IPS-20b (cell line): ENCODE measurements around the gene CASP5.

Experiments used
- H3K27ac ChIP-seq: one replicate; pipeline ENCODE4 v1.5.1; 2013; ENCODE audit warnings: low read length
- H3K27me3 ChIP-seq: 2 replicates; pipeline ENCODE4 v1.6.1; 2013; ENCODE audit warnings: mild to moderate bottlenecking, low read length, inconsistent platforms; ENCODE audit not compliant: insufficient read depth
- H3K36me3 ChIP-seq: 2 replicates; pipeline ENCODE4 v1.6.1; 2013; ENCODE audit warnings: low read depth, mild to moderate bottlenecking, inconsistent platforms, low read length, moderate library complexity; ENCODE audit not compliant: insufficient read depth
- H3K4me1 ChIP-seq: 2 replicates; pipeline ENCODE4 v1.6.1; 2013; ENCODE audit warnings: mild to moderate bottlenecking, control low read depth, inconsistent platforms, low read length, moderate library complexity; ENCODE audit not compliant: insufficient read depth
- H3K4me3 ChIP-seq: 2 replicates; pipeline ENCODE4 v1.5.1; 2013; ENCODE audit warnings: mild to moderate bottlenecking, low read length, inconsistent platforms
- H3K9ac ChIP-seq: 2 replicates; pipeline ENCODE4 v1.6.1; 2013; ENCODE audit warnings: low read depth, mild to moderate bottlenecking, inconsistent platforms, low read length, moderate library complexity
- H3K9me3 ChIP-seq: 2 replicates; pipeline ENCODE4 v1.6.1; 2013; ENCODE audit warnings: mild to moderate bottlenecking, low read depth, low read length, inconsistent platforms; ENCODE audit not compliant: insufficient read depth

CASP5 gene

GRCh38 chr11:104957280-104957679 lies 65.7 kb downstream of the CASP5 start:
- no peaks in the 10 kb centered on the region for H3K9me3 ChIP-seq
- H3K4me3 ChIP-seq, result no peak overlapping the region
- H3K27ac ChIP-seq, result no peak overlapping the region
- no peaks in the 10 kb centered on the region for H3K27me3 ChIP-seq
- no peak overlapping the region for H3K9ac ChIP-seq
- no peaks in the 10 kb centered on the region for H3K36me3 ChIP-seq
- H3K4me1 ChIP-seq, result no peaks in the 10 kb centered on the region

- Histone ChIP-seq H3K9ac (no peak overlapping the region), H3K27me3 (no peaks in the 10 kb centered on the region), H3K4me1 (no peaks in the 10 kb centered on the region), H3K27ac (no peak overlapping the region), H3K36me3 (no peaks in the 10 kb centered on the region), H3K4me3 (no peak overlapping the region), H3K9me3 (no peaks in the 10 kb centered on the region)
Measured at GRCh38 chr11:104956528-104956927, 66.4 kb downstream of the CASP5 start.

- H3K9ac ChIP-seq, result no peak overlapping the region
Measured at GRCh38 chr11:104946907-104947306, 76.1 kb downstream of the CASP5 start.

More at GRCh38 chr11:104946907-104947306, 76.1 kb downstream of the CASP5 start:
- Histone ChIP-seq H3K36me3 (no peaks in the 10 kb centered on the region), H3K27me3 (no peaks in the 10 kb centered on the region), H3K4me1 (no peaks in the 10 kb centered on the region), H3K4me3 (no peak overlapping the region), H3K27ac (no peak overlapping the region), H3K9me3 (no peaks in the 10 kb centered on the region)
